GM19438 (cell line): ENCODE results near the gene BORCS5.
"Not testable (repeated sequence)": the region's sequence is repeated elsewhere in the genome, so short reads cannot be mapped to it uniquely, and the experiment has no call there.

ENCODE experiments used
- ATAC-seq: cut with Tn5 transposase; IDR thresholded peaks from one replicate; pipeline ENCODE4 v1.9.1; 2021; ENCODE audit warnings: low read depth; ENCODE audit not compliant: unreplicated experiment

The BORCS5 gene

DNA sequence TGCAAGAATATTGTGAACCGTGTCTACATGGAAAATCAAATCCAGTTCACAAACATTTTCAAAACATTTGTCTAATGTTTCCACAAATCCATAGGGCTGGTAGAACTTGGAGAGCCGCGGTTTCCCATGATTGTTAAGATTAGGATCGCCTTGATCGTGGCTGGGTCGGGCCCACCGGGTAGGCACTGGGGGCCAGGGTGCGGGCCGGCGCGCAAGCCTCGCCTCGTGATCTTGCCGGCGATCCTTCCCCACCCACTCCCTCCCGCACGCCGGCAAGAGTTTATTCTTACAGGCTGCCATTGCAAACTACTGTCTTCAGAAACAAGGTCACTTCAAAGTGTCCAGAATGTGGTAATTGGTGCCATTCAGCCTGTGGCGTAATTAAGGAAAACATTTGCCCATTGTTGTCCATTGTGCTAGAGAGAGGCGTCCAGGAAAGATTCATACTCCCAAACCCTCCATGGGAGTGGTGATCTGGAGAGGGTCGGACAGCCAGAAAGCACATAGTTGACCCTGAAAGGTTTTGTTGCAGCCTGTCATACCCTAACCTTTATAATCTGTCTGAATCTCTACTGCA, 95.5 kb downstream of the BORCS5 start:
- ATAC-seq: no peak

- ATAC-seq: no peak
Measured at GRCh38 chr12:12453635-12454034, 96.8 kb downstream of the BORCS5 start.

DNA sequence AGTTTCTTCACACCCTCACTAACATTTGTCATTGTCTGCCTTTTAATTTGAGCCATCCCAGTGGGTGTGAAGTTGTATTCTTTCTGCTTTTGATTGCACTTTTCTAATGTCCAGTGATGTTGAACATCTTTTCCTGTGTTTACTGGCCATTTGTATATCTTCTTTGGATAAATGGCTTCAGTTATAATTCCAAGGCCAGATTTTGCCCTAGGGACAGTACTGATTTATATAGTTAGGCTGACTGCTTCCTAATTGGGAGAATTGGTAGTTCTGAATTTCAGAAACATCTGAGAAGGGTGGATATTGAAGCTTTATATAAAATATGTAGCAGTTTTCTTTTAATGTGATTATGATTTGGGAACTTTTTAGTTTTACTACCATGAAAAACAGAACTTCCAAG, 97.4 kb downstream of the BORCS5 start:
- no peak for ATAC-seq

DNA sequence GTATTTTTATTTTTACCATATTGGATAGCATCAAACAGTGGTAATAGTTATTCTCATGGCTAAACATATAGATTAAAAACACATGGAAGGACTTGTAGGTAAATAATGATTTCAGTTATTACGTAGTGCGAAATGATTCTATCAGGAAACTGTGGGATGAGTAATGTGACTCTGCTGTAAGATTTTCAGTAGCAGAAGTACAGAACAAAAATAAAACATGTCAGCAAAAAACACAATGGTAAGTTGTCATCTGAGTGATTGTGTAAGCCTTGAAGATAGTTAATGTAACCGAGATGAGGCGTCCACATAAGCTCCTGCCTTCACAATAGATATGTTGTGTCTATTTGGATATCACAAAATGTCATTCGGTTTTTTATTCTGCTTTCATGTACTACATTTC, 99.8 kb downstream of the BORCS5 start:
- ATAC-seq: no peak

DNA sequence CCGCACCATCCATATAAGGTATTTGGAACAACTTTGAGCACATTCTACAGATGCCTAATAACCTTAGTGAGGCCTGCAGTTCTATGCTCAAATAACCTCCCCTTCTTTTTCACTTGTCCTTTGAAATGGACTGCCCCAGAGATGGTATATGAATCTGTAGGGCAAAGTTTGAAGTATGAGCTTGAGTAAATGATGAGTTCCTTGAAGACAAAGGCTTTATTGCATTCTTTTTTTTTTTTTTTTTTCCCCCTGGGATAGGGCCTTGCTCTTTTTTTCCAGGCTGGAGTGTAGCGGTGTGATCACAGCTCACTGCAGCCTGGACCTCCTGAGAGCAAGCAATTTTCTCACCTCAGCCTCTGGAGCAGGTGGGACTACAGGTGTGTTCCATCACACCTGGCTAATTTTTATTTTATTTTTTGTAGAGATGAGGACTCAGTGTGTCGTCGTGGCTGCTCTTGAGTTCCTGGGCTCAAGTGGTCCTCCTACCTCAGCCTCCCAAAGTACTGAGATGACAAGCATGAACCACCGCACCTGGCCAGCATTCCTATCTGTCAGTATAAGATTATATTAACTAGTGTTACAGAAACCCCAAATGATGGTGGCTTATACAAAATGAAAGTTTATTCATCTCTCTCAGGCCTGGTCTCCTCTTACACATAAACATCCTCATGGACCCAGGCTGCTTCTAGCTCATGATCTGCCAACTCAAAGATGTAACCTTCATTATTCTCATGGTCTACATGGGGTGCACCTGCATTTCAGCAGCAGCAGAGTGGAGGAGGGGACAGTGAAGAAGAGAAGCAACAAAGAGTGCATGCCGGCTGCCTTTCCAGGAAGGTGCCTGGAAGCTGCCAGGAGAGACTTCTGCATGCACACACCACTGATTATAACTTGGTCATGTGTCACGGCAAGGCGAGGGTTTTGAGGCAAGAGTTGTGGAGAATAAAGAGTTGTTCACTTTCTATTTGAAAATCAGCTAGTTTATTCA, 104.4 kb downstream of the BORCS5 start:
- no peak for ATAC-seq

DNA sequence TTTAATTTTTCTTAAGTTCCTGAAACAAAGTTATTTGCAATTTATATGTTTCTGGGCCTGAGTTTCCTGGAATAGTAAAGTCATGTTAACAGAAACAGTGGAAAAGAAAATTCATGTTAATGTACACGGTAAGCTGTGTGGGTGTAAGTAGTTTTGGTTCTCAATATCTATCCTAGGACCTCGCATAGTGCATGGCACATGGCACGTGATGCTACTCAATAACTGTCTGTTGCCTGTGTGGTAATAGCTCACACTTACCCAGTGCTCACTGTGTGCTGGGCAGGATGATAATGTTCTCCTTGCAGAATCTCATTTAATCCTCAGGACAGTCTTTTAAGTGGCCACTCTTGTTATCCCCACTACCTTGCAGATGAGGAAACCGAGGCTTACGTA, 105.0 kb downstream of the BORCS5 start:
- no peak for ATAC-seq

GRCh38 chr12:12465522-12465921, 108.6 kb downstream of the BORCS5 start:
- no peak for ATAC-seq

- no peak for ATAC-seq
Measured at GRCh38 chr12:12466157-12466556, 109.3 kb downstream of the BORCS5 start.

- ATAC-seq: no peak
Measured at GRCh38 chr12:12467264-12467663, 110.4 kb downstream of the BORCS5 start.

- ATAC-seq: no peak
Measured at GRCh38 chr12:12467688-12468261, 110.9 kb downstream of the BORCS5 start.

GRCh38 chr12:12468575-12468974, 111.7 kb downstream of the BORCS5 start:
- ATAC-seq: no peak

DNA sequence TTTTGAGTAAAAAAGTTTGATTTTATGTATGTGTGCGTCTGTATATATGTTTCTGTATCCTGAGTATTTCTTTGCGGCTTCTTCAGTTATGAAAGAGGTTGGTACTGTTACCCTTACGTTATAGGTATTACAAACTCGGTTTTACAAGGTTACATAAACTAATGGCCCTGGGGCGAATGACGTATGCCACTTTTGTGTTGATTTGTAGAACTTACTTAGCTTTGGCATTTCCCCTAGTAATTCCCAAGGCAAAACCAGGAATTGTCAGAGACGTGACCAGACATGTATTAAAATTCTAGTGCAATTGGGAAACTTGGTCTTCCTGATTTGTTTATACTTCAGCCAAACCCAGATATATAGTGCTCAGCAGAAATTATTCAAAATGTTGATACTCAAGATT, 112.5 kb downstream of the BORCS5 start:
- ATAC-seq: no peak

DNA sequence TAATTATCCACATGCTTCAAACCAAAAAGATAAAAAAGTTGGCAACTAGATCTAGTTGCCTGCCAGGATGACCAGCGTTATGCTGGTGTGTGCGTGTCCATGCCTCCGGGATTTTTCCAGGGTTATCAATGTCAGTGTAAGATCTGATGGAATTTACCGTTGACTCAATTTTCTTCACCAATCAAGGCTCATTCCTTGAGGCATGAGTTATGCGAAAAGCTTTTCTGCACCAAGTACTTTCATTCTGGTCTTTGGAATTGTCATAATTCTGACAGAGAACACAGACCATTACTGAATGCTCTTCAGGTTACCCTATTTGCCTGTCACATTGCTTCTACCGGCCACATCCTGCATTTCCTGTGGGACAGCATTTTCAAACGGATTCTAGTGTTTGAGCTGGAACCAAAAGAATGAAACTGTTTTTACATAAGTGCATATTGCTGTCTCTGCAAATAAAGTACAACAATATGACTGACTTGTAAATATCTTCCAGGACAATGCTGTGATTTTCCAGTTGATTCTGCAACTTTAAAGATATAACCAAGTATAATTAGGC, 114.0 kb downstream of the BORCS5 start:
- no peak for ATAC-seq

DNA sequence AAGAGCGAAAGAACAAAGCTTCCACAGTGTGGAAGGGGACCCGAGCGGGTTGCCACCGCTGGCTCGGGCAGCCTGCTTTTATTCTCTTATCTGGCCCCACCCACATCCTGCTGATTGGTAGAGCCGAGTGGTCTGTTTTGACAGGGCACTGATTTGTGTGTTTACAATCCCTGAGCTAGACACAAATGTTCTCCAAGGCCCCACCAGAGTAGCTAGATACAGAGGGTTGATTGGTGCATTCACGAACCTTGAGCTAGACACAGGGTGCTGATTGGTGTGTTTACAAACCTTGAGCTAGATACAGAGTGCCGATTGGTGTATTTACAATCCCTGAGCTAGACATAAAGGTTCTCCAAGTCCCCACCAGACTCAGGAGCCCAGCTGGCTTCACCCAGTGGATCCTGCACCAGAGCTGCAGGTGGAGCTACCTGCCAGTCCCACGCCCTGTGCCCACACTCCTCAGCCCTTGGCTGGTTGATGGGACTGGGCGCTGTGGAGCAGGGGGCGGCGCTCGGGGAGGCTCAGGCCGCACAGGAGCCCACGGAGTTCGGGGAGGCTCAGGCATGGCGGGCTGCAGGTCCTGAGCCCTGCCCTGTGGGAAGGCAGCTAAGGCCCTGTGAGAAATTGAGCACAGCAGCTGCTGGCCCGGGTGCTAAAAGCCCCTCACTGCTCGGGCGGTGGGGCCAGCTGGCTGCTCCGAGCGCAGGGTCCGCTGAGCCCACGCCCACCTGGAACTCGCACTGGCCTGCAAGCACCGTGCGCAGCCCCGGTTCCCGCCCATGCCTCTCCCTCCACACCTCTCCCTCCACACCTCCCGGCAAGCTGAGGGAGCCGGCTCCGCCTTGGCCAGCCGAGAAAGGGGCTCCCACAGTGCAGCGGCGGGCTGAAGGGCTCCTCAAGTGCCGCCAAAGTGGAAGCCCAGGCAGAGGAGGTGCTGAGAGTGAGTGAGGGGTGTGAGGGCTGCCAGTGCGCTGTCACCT, 115.4 kb downstream of the BORCS5 start:
- not testable (repeated sequence) for ATAC-seq

GRCh38 chr12:12473223-12473622, 116.3 kb downstream of the BORCS5 start:
- ATAC-seq: no peak

GRCh38 chr12:12474471-12474928, 117.6 kb downstream of the BORCS5 start:
- peak; percentile 36 for ATAC-seq

DNA sequence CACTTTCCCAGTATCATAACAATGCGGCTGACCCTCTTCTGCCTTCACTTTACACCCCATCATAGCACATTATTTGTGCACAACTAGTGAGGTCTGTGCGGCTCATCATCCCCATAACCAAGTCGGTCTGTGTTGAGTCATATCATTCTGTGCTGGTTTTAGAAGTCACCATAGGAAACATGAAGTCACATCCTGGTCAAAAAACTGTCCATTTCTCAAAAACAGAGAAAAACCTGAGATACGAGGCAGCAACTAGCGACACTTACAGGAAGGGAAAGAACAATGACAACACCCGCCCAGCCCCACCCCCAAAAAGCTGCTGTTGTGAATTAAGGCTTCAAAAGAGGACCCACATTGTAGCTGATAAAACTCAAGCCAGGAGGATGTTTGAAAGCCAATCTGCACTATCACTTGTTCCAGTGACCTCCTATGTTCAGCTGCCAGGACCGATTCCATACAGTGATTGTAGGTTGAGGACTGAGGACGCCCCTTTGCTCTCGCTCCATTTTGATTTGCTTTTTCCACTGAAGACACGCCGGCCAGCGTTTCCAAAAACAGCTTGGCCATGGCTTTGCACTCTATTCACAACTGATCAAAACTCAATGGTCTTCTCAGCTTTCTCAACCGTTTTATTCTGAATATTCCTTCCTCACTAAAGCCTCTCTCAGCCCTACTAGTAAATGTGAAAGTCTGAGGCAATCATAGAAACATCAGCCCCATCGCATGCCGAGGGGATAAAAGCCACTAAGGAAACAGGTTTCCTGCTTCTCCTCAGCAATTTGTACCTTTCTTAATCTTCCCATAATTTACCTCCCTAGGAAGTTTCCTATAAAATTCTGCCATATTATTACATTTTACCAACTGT, 118.3 kb downstream of the BORCS5 start:
- peak; percentile 85 for ATAC-seq

- ATAC-seq: no peak
Measured at GRCh38 chr12:12476857-12477531, 120.1 kb downstream of the BORCS5 start.

- ATAC-seq: no peak
Measured at GRCh38 chr12:12477532-12477890, 120.6 kb downstream of the BORCS5 start.
